Osteocyte (in vitro differentiated cells): ENCODE data around the gene SLC38A7. TPM values are rescaled to one million over a fixed set of nuclear protein-coding genes. Genes with fewer than 3 reads are reported as not detected.

Experiments
- DNase-seq: peaks from one replicate; pipeline ENCODE4 v3.0.0; 2021; ENCODE audit warnings: mixed read lengths; ENCODE audit not compliant: unreplicated experiment; ENCODE audit errors: extremely low spot score
- H3K27ac Mint-ChIP-seq: one replicate; pipeline ENCODE4 v1.8.0; 2021; ENCODE audit warnings: mild to moderate bottlenecking, mixed read lengths; ENCODE audit not compliant: unreplicated experiment
- H3K27me3 Mint-ChIP-seq: one replicate; pipeline ENCODE4 v1.8.0; 2021; ENCODE audit warnings: mixed read lengths; ENCODE audit not compliant: unreplicated experiment
- H3K36me3 Mint-ChIP-seq: one replicate; pipeline ENCODE4 v1.8.0; 2021; ENCODE audit warnings: mixed read lengths; ENCODE audit not compliant: unreplicated experiment
- H3K4me1 Mint-ChIP-seq: one replicate; pipeline ENCODE4 v1.8.0; 2021; ENCODE audit warnings: mixed read lengths; ENCODE audit not compliant: unreplicated experiment
- H3K4me3 Mint-ChIP-seq: one replicate; pipeline ENCODE4 v1.8.0; 2021; ENCODE audit warnings: mild to moderate bottlenecking, moderate library complexity, mixed read lengths; ENCODE audit not compliant: unreplicated experiment
- H3K9me3 Mint-ChIP-seq: one replicate; pipeline ENCODE4 v1.8.0; 2021; ENCODE audit warnings: mixed read lengths; ENCODE audit not compliant: unreplicated experiment
- total RNA-seq: library from RNA; stranded (reverse); gene quantifications from 2 replicates; pipeline ENCODE4 v1.2.1, GENCODE V29; 2021
- TF ChIP-seq, protein P1 (sequence below): fragments of 200-600 bp; sonication (generic); IDR thresholded peaks from 2 replicates; pipeline ENCODE4 v1.5.0; 2021; ENCODE audit warnings: antibody characterized with exemption, mild to moderate bottlenecking, moderate library complexity

Gene SLC38A7
- total RNA-seq, 1 donor from 2014 or later, result 54.5 TPM

GRCh38 chr16:58629733-58630640 lies 54.6 kb downstream of the SLC38A7 start, which contains the start of gene CNOT1:
Gene CNOT1 (minus strand): TSS chr16:58629826. CDS start chr16:58599337, 30,489 bp downstream.
- H3K4me3 Mint-ChIP-seq, result peak within 1 kb of the TSS; percentile 100
- peak within 1 kb of the TSS; percentile 100 for H3K27ac Mint-ChIP-seq
- no peaks in the 10 kb centered on the region for H3K36me3 Mint-ChIP-seq
- H3K9me3 Mint-ChIP-seq, result no peaks in the 10 kb centered on the region
- no peaks in the 10 kb centered on the region for H3K27me3 Mint-ChIP-seq
- peaks cover 20% of the 10 kb centered on the region for H3K4me1 Mint-ChIP-seq
- TF ChIP-seq, protein P1, sequence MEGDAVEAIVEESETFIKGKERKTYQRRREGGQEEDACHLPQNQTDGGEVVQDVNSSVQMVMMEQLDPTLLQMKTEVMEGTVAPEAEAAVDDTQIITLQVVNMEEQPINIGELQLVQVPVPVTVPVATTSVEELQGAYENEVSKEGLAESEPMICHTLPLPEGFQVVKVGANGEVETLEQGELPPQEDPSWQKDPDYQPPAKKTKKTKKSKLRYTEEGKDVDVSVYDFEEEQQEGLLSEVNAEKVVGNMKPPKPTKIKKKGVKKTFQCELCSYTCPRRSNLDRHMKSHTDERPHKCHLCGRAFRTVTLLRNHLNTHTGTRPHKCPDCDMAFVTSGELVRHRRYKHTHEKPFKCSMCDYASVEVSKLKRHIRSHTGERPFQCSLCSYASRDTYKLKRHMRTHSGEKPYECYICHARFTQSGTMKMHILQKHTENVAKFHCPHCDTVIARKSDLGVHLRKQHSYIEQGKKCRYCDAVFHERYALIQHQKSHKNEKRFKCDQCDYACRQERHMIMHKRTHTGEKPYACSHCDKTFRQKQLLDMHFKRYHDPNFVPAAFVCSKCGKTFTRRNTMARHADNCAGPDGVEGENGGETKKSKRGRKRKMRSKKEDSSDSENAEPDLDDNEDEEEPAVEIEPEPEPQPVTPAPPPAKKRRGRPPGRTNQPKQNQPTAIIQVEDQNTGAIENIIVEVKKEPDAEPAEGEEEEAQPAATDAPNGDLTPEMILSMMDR, result no peak
- peak; percentile 100 for DNase-seq

DNA sequence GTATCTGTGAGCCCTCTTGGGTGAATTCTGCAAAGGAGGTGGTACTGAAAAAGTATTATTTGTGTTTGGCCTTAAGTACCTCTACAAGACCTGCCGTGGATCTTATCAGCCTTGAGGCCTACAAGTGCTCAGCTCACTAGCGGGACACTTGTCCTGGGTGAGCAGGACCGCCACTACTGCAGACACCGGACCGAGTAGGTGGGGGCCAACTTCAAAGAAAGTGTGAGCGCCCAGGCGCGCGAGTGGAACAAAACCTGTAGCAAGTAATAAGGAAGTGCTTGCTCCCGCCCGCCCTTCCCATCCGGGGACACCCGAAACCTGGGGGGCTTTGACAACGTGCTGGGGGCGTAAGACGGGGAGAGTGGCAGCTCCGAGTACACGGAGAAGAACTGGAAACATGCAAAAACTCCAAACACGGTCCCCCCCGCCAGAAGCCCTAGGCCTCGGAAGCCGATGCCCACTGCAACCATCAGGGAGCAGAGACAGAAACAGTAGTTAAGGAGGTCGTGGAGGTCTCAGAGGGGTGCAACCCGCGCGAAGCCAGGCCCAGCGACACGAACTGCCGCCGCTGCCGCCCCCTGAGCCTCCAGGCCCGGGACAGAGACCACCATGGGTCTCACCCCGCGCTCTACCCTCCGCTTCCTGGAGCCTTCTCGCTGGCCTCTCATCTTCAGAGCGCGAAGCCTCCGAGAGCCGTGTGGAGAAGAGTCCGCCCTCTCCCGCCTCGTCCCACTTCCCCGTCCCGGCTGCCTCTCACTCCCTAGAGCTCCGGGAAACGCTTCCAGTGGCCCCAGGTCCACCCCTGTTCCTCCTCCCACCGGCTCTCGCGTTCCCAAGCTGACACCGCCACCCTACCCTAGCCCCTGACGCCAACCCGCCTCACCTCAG lies 55.5 kb downstream of the SLC38A7 start:
- Mint-ChIP-seq H3K9me3 (no peaks in the 10 kb centered on the region), H3K4me1 (peaks cover 20% of the 10 kb centered on the region), H3K36me3 (peaks cover 3% of the 10 kb centered on the region), H3K27me3 (no peaks in the 10 kb centered on the region), H3K27ac (peak overlapping the region; percentile 100), H3K4me3 (peak overlapping the region; percentile 100)
- peak; percentile 84 for DNase-seq
- TF ChIP-seq, protein P1, result no peak

DNA sequence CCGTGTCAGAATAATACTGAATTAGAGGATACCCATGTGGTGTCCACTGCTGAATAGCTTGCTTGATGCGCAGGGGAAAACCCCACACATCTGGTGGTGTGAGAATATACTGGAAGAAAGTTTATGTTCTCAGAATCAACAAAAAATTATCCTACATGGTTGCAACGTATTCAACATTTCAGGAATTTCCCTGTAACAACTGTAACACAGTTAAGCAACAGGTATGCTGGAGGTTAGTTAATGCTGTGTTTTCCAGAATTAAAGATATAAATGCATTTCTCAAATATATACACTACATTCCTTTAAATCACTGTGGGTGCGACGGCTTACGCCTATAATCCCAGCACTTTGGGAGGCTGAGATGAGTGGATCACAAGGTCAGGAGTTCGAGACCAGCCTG lies 60.4 kb downstream of the SLC38A7 start:
- no peak overlapping the region for H3K27ac Mint-ChIP-seq
- no peak for DNase-seq
- H3K36me3 Mint-ChIP-seq, result peaks cover 25% of the 10 kb centered on the region
- no peaks in the 10 kb centered on the region for H3K9me3 Mint-ChIP-seq
- no peak overlapping the region for H3K4me3 Mint-ChIP-seq
- H3K4me1 Mint-ChIP-seq, result peaks cover 14% of the 10 kb centered on the region
- TF ChIP-seq, protein P1, result no peak
- H3K27me3 Mint-ChIP-seq, result no peaks in the 10 kb centered on the region

DNA sequence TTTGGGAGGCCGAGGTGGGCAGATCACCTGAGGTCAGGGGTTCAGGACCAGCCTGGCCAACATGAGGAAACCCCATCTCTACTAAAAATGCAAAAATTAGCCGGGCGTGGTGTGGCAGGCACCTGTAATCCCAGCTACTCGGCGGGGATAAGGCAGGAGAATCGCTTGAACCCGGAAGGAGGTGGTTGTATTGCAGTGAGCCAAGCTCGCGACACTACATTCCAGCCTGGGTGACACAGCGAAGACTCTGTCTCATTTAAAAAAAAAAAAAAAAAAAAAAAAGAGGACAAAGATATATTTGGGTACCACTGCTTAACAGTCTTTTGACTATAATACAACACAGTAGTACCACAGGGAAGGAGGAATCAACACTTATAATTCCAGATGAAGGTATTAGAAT lies 64.2 kb downstream of the SLC38A7 start:
- H3K27ac Mint-ChIP-seq, result no peak overlapping the region
- H3K9me3 Mint-ChIP-seq, result no peaks in the 10 kb centered on the region
- DNase-seq, result no peak
- no peaks in the 10 kb centered on the region for H3K27me3 Mint-ChIP-seq
- H3K4me1 Mint-ChIP-seq, result no peaks in the 10 kb centered on the region
- TF ChIP-seq, protein P1, result no peak
- peaks cover 30% of the 10 kb centered on the region for H3K36me3 Mint-ChIP-seq
- H3K4me3 Mint-ChIP-seq, result no peak overlapping the region
